GM18517 (cell line): ENCODE measurements around the gene TGFB2.

ENCODE experiments used
- ATAC-seq: cut with Tn5 transposase; IDR thresholded peaks from one replicate; pipeline ENCODE4 v1.9.1; 2021; ENCODE audit warnings: mild to moderate bottlenecking, moderate library complexity; ENCODE audit not compliant: unreplicated experiment

The TGFB2 gene

DNA sequence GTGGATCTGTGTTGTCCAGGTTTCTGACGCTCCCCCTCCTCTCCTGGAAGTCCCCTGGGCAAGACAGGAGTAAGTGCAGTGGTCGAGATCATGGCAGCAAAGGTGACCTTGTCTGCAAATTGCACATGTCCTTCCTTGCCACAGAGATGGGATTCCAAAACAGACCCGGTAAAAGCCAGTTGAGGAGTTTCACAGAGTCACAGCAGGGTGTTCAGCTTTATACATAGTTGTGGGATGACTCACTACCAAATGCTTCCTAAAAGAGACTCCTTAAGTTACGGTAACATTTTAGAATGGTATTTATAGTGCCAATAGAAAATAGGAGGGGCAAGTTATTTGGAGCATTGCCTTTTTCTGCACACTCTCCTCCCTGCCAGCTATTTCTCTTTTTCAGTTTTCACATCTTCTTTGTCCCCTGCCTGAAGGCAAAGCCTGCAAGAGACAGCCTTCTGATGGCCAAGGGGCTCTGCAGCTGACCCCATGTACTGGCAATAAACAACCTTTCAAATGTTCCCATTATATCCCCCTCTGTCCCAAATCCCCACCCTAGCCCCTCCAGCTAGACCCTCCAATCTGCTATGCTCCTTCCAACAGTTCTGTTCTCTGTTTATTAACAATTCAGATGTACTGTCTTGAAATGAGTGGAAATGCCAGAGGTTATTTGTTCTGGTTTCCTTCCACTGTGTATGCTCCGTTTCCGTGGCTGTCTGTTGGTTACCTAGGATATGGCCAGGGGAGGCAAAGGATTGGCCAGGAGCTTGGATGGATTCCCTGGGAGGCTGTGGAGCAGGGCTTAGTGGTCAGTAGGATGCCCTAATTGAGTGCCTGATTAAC, 115.0 kb downstream of the TGFB2 start:
- ATAC-seq = peak; percentile 45

DNA sequence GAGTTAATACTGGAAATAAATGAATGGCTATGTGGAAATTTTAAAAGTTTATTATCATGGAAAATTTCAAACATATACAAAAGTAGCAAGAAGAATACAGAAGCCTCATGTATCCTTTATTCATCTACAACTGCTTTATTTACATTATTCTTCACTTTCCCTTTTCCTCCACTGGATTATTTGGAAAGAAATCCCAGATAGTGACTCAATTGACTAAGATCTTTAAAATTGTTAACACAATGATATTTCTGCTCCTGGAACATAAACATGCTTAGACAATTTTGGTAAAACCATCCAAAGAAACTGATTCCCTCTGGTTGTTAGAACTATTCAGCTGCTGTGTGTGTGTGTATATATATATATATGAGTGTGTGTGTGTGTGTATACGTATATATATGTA, 116.2 kb downstream of the TGFB2 start:
- ATAC-seq = no peak

GRCh38 chr1:218462116-218462515, 117.0 kb downstream of the TGFB2 start:
- no peak for ATAC-seq

- ATAC-seq = no peak
These were observed 117.5 kb downstream of the TGFB2 start for GRCh38 chr1:218462587-218462986.

DNA sequence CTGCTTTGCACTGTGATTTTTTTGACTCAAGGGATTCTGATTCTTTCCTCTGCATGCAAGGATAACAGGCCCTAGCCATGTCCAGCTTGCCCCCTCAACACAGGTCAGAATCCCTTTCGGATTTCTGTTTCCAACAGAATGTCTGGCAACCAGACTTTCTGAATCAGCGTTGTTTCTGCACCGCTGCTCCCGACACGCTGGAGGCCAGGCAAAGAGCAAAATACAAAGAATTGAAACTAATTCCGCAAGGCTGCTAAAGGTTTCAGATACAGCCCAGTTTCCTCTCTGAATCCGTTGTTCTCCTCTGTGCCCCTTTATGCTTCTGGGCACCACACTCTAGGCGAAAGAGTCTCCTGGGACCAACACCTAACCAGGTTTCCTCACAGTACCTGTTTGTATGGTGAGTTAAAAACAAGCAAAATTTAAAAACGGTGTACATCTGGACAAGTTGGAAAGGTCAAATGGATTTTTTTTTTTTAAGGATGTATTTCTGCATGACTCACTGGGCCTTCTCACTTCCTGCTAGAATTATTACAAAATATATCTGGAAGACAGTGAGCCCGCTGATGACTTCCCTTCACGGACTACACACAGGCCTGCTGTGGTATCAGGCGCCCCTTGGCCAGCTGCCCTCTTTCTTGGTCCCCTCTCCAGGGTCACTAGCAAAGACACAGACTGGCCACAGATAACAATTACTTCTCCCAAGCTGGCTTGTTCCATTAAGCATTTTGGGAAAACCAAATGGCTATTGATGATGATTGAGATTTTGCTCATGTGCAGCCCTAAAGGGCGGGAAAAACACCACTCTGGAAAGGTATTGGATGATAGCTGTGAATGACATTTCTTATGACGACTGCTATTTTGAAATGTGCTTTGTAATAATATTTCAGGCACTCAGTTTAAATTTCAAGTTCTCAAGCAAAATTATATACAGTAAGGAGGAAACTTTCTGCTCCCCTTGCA, 118.3 kb downstream of the TGFB2 start:
- no peak for ATAC-seq

DNA sequence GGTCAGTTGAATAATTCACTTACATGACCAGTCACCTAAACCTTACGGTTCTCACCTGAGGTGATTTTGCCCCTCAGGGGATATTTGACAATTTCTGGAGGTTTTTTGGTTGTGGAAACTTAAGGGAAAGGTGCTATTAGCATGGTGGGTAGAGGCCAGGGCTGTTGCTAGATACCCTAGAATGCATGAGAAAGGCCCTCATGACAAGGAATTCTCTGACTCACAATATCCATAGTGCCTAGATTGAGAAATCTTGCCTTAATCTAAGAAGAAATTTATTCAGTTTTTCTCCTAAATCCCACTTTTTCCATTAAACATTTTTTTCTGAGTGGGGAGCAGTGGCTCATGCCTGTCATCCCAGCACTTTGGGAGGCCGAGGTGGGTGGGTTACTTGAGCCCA, 119.7 kb downstream of the TGFB2 start:
- ATAC-seq = no peak

- no peak for ATAC-seq
These were observed 121.3 kb downstream of the TGFB2 start for GRCh38 chr1:218466341-218467010.

DNA sequence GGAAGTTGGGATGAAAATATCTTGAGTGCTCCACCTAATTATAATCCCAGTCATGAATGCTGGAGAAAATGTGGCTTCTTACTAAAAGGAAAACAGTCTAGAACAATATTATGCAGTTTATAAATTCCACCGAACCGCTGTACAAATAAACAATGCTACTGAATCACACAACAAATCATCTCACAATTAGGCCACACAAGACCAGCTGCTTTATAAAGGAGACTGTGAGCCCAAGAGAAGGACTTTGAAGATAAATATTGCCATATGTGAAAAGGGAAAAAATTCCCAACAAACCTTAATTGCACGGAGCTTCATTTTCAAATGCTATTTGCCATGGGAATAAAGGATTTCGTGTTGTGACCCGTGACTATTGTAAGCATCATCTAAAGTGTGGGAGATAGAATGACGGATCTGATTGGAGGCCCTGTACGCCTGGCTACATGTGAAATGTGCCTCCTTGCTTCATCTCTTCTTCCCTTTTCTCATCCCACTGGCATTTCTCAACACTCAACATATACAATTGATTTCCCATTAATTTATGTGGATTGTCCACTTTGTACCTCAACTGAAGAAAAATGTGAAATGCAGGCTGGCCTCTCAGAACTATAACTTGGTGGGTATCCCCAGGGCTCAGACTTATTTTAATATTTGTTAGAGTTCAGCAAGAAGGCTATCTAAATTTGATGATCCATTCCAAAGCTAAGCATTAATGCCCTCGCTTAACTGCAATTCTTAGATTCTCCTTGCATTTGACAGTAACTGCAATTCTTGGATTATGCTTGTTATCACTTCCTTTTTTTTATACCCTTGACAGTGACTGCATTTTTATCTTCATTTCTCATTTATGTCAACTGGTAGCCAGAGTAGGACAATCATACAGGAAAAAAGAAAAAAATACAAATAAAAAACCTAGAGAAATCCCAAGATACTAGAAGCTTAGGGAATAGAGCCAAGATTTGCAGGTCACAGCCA, 122.3 kb downstream of the TGFB2 start:
- ATAC-seq = no peak

DNA sequence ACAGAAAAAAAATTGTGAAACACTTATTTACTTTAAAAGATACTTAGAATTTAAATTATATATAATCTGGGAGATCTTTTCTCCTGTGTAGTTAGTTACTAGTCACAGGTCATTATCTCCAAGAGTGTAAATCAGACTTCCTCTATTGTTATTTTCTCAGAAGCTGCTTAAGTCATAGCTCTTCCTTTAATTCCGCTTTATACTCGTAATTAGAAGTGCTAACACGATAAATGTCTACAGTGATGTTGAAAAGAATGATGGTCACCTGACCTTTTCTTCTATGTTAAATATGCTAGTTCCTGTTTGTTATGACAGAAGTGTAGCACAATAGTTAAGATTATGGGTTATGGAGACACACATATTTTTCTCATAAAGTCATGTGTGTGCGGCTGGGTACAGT, 123.6 kb downstream of the TGFB2 start:
- ATAC-seq = no peak

DNA sequence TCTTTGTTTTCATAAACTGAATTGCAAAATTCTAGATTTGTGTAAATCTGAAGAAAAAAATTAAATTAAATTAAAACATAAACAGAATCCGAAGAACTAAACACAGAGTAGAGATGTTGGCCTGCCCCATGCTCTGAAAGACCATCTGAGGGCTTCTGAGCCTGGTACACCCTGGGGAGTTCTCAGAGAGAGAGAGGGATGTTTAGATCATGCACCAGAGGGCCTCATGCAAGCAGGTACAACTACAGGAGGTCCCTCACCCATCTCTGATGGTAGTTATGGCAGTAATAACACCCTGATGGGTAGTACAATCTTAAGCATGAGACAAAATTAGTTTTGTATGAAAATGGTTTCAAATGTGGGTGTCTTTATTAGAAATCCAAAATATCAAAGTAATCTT, 127.7 kb downstream of the TGFB2 start:
- ATAC-seq = no peak

DNA sequence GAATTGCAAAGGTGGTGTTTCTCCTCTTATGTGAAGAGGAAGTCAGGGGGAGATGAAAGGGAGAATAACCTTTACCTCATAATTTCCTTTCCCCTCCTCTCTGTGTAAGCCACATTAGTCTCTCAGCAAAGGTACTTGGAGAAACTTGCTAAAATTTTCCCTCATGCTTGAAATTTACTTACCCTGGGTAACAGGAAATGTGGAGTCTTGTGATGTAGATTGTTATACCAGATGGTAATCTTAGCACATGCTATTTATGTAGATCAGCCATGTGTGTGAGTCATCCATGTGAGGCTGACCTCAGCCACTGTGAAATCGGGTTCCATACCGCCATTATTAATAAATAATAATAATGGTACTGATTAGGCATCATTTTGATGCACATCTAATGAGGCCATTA, 128.4 kb downstream of the TGFB2 start:
- ATAC-seq = peak; percentile 53

- ATAC-seq = no peak
These were observed 129.0 kb downstream of the TGFB2 start for GRCh38 chr1:218474128-218474527.

- no peak for ATAC-seq
These were observed 130.1 kb downstream of the TGFB2 start for GRCh38 chr1:218475275-218475674.

GRCh38 chr1:218475699-218476098, 130.6 kb downstream of the TGFB2 start:
- ATAC-seq = no peak

DNA sequence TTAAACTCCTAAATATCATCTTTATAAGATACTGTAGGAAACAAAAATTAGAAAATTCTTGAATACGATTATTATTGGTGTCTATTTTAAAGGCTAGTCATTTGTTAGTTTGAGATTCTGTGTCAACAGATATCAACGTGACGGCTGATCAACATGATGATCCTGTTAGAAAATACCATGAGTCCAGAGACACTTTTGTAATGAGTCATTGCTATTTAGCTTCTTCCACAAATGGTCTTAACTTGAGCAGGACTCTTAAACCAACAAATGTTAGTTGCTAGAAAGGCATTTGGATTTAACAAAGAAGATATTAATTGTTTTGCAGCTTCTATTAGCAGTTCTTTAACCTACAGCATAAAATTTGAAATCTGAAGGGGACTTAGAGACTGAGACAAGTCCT, 131.2 kb downstream of the TGFB2 start:
- no peak for ATAC-seq

DNA sequence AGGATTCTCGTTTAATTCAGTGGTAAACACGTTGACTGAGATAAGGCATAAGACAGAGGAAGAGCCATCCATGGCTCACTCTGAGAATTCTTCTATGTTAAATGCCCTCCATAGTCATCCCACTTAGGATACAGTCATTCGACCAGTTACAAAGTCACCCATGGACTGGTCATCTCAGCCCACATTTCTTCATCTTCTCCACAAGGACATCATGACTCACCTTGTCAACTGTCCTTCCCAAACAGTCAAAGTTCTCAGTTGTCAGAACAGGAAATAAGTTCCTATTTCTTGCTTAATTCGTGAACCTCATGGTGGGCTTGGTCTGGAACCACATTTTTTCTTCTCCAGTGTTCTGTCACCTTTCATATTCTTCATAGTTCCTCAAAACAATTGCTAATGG, 133.2 kb downstream of the TGFB2 start:
- ATAC-seq = no peak

- no peak for ATAC-seq
These were observed 134.4 kb downstream of the TGFB2 start for GRCh38 chr1:218479436-218480115.

DNA sequence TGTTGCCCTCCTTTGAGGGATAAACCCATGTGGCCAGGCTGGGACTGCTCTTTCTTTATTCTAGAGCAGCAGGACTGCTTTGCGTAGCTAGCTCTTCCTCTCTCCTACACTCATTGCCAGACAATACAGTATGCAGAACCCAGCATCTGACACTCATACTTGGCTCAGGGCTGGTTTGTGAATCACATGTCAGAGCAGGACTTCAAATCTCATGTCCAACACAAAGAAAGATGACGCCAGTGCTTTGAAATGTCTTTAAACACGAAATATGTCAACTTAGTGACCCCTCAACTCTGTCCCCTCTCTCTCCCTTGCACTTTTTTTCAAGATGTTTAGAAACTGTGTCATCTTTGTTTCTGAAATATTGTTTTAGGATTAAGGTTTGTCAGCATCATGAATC, 135.0 kb downstream of the TGFB2 start:
- no peak for ATAC-seq

DNA sequence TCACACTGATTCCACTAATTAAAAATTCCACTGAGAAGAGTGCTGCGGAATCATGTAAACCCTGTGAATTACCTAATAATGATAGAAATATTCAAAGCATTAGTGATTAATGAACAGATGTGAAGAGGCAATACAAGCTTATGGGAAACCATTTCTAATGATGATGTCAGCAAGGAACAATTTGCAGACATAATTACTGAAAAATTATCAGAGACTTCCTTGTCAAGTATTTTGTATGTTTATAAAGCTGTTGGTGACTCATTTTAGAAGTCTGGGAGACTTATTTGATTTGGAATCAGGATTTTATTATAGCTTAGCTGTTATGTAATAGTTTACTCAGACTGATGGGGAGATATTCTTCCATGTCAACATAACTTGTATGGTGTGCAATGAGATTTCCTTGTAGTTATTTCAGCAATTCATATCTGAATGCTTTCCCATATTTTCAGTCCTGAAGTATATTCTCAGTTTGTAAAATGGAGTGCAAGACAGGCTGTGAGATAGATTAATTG, 135.5 kb downstream of the TGFB2 start:
- no peak for ATAC-seq
